Ishikawa (cell line): Measurements from ENCODE around the gene GRIN2A.

Source experiments
- CEBPB ChIP-seq: IDR thresholded peaks from 2 replicates; pipeline ENCODE4 v1.6.1; 2012
- CREB1 ChIP-seq: IDR thresholded peaks from 2 replicates; pipeline ENCODE4 v1.6.1; 2012; ENCODE audit warnings: low read depth
- EGR1 ChIP-seq: IDR thresholded peaks from 2 replicates; pipeline ENCODE4 v1.6.1; 2012
- EP300 ChIP-seq: IDR thresholded peaks from 2 replicates; pipeline ENCODE4 v1.6.1; 2012; ENCODE audit warnings: borderline replicate concordance
- FOXM1 ChIP-seq: IDR thresholded peaks from 2 replicates; pipeline ENCODE4 v1.6.1; 2012; ENCODE audit warnings: low read depth, borderline replicate concordance
- MAX ChIP-seq: IDR thresholded peaks from 2 replicates; pipeline ENCODE4 v1.6.1; 2012
- NFIC ChIP-seq: IDR thresholded peaks from 2 replicates; pipeline ENCODE4 v1.6.1; 2012
- RAD21 ChIP-seq: IDR thresholded peaks from 2 replicates; pipeline ENCODE4 v1.6.1; 2012; ENCODE audit warnings: low read depth
- REST ChIP-seq: IDR thresholded peaks from 2 replicates; pipeline ENCODE4 v1.6.1; 2012; ENCODE audit warnings: low read depth, mild to moderate bottlenecking
- TAF1 ChIP-seq: IDR thresholded peaks from 2 replicates; pipeline ENCODE4 v1.6.1; 2012; ENCODE audit warnings: low read depth, mild to moderate bottlenecking
- TCF12 ChIP-seq: IDR thresholded peaks from 2 replicates; pipeline ENCODE4 v1.6.1; 2012; ENCODE audit warnings: low read depth
- TEAD4 ChIP-seq: IDR thresholded peaks from 2 replicates; pipeline ENCODE4 v1.6.1; 2012
- USF1 ChIP-seq: IDR thresholded peaks from 2 replicates; pipeline ENCODE4 v1.6.1; 2012
- YY1 ChIP-seq: IDR thresholded peaks from 2 replicates; pipeline ENCODE4 v1.6.1; 2012; ENCODE audit warnings: low read depth
- ZBTB7A ChIP-seq: IDR thresholded peaks from 2 replicates; pipeline ENCODE4 v1.6.1; 2012; ENCODE audit warnings: low read depth

Gene GRIN2A

GRCh38 chr16:10218490-10219206 lies 36.4 kb upstream of the GRIN2A start:
- TF ChIP-seq EP300 (no peak), EGR1 (no peak), USF1 (no peak), ZBTB7A (no peak), FOXM1 (no peak), TEAD4 (no peak)

GRCh38 chr16:10213748-10214147 lies 31.5 kb upstream of the GRIN2A start:
- TF ChIP-seq REST (peak; percentile 50; the same call in 1 of the 2 replicates), YY1 (no peak)

- TF ChIP-seq TCF12 (no peak), EP300 (no peak), YY1 (no peak), TEAD4 (no peak), CREB1 (no peak), CEBPB (no peak), EGR1 (no peak), REST (no peak), FOXM1 (no peak), RAD21 (no peak), NFIC (no peak), ZBTB7A (no peak), MAX (no peak), USF1 (no peak), TAF1 (no peak)
Observed at GRCh38 chr16:10210944-10211343, 28.7 kb upstream of the GRIN2A start.

GRCh38 chr16:10206865-10207264 lies 24.6 kb upstream of the GRIN2A start:
- TF ChIP-seq MAX: no peak
- TF ChIP-seq TEAD4: no peak
- TF ChIP-seq REST: no peak
- no peak for TF ChIP-seq NFIC
- no peak for TF ChIP-seq USF1
- TF ChIP-seq FOXM1: no peak
- TF ChIP-seq EGR1: no peak
- TF ChIP-seq TCF12: no peak
- TF ChIP-seq TAF1: no peak

- TF ChIP-seq REST (no peak), CEBPB (no peak), MAX (no peak), USF1 (no peak), EGR1 (no peak), YY1 (no peak), TEAD4 (no peak), EP300 (no peak), ZBTB7A (no peak), CREB1 (no peak), FOXM1 (no peak), TAF1 (no peak), RAD21 (no peak)
Observed at GRCh38 chr16:10206215-10206614, 24.0 kb upstream of the GRIN2A start.
